Thyroid gland (tissue), 4 donors: ENCODE data around the gene UFC1. TPM values are rescaled to one million over a fixed set of nuclear protein-coding genes. Genes with fewer than 3 reads are reported as not detected.
A peak's percentile ranks its signal among the peaks of the same experiment; 100 is the strongest.

Source experiments
- DNase-seq, 2 donors: peaks; one replicate each; pipeline ENCODE4 v3.0.0-alpha.2; 2019
- H3K27ac ChIP-seq, 3 donors: fragments of 200-600 bp; sonication (generic); 1 replicate in 2 of 3; 2 replicates in 1 of 3; pipeline ENCODE4 v1.5.1; 2016 to 2019; ENCODE audit warnings: mild to moderate bottlenecking in 1 of 3, moderate library complexity in 1 of 3
- H3K27me3 ChIP-seq: fragments of 200-600 bp; sonication (generic); one replicate; pipeline ENCODE4 v1.5.1; 2019
- H3K36me3 ChIP-seq, 2 donors: fragments of 200-600 bp; sonication (generic); one replicate each; pipeline ENCODE4 v1.5.1; 2016 to 2019
- H3K4me1 ChIP-seq, 2 donors: fragments of 200-600 bp; sonication (generic); one replicate each; pipeline ENCODE4 v1.5.1; 2017 to 2019
- H3K4me3 ChIP-seq, 3 donors: fragments of 200-600 bp; sonication (generic); replicated peaks in 1 of 3; 1 replicate in 2 of 3; 2 replicates in 1 of 3; pipeline ENCODE4 v1.5.1; 2016; ENCODE audit warnings: mild to moderate bottlenecking in 1 of 3
- H3K9me3 ChIP-seq: fragments of 200-600 bp; sonication (generic); one replicate; pipeline ENCODE4 v1.5.1; 2017
- CTCF ChIP-seq, 6 experiments: fragments of 200-600 bp in 3 of 6; fragments of 450-650 bp in 3 of 6; sonication (generic) in 3 of 6; IDR thresholded peaks; one replicate each; pipeline ENCODE4 v1.5.1; 2016 to 2019; ENCODE audit warnings: antibody characterized with exemption in 6 of 6, mild to moderate bottlenecking in 2 of 6, inconsistent platforms in 1 of 6, moderate library complexity in 1 of 6
- POLR2A ChIP-seq, 2 donors: fragments of 450-650 bp; IDR thresholded peaks; one replicate each; pipeline ENCODE4 v1.6.1; 2017; ENCODE audit warnings: antibody characterized with exemption in 2 of 2, mild to moderate bottlenecking in 2 of 2, moderate library complexity in 1 of 2
- WGBS, 2 donors: methylation state at CpG; one replicate each; pipeline ENCODE4 v1.1.5; 2017; 5-methylcytosine and 5-hydroxymethylcytosine counted together
- intact Hi-C: fragments of 100-400 bp; cut with DNase I; formaldehyde crosslinking; loops from one replicate; pipeline ENCODE4 v1.15.1; 2023
- total RNA-seq, 4 donors: library from RNA; depleted of rRNA; stranded (reverse); fragments of >200 nt; gene quantifications; one replicate each; pipeline ENCODE4 v1.2.3, GENCODE V29; 2016

The UFC1 gene
- total RNA-seq, 4 donors from 2014 or later: 37.6 to 90.4 (median 62.1) TPM

GRCh38 chr1:161195171-161195570 lies 41.4 kb downstream of the UFC1 start:
- H3K36me3 ChIP-seq: no peaks in the 10 kb centered on the region
- no peaks in the 10 kb centered on the region for H3K9me3 ChIP-seq
- no peaks in the 10 kb centered on the region for H3K27me3 ChIP-seq
- intact Hi-C loops: loop anchor here (10.0 kb wide), 1 partner anchor 190 kb away; no protein-coding TSS in a partner anchor
- H3K4me1 ChIP-seq: peaks cover 4 to 19% of the 10 kb centered on the region in 2 donors
- DNase-seq: no peak
- 76 to 86% methylated on average over 4 of the region's 4 CpGs for WGBS, 2 donors
- no peak overlapping the region for H3K27ac ChIP-seq
- no peak for TF ChIP-seq POLR2A (IDR thresholded peaks at IDR 0.05)
- no peak for TF ChIP-seq CTCF (IDR thresholded peaks at IDR 0.05)
- peak overlapping the region in 1 of 3 donors; percentile 6 for H3K4me3 ChIP-seq

GRCh38 chr1:161196111-161196510 lies 42.3 kb downstream of the UFC1 start:
- no peaks in the 10 kb centered on the region for H3K27me3 ChIP-seq
- no peak for TF ChIP-seq POLR2A (IDR thresholded peaks at IDR 0.05)
- TF ChIP-seq CTCF (IDR thresholded peaks at IDR 0.05): no peak
- no peak for DNase-seq
- intact Hi-C loops: loop anchor here (10.0 kb wide), 1 partner anchor 189 kb away; no protein-coding TSS in a partner anchor
- H3K4me1 ChIP-seq: peaks cover 8 to 28% of the 10 kb centered on the region in 2 donors
- no peaks in the 10 kb centered on the region for H3K36me3 ChIP-seq
- H3K9me3 ChIP-seq: no peaks in the 10 kb centered on the region
- 88 to 96% methylated on average over 6 to 7 of the region's 7 CpGs for WGBS, 2 donors
- peak overlapping the region in 2 of 3 donors; percentile 94 to 96 for H3K27ac ChIP-seq
- H3K4me3 ChIP-seq: peak overlapping the region in 1 of 3 donors; percentile 38

- no peak for TF ChIP-seq CTCF (IDR thresholded peaks at IDR 0.05)
- TF ChIP-seq POLR2A (IDR thresholded peaks at IDR 0.05): no peak
- peak overlapping the region in 2 of 3 donors; percentile 94 to 96 for H3K27ac ChIP-seq
- H3K36me3 ChIP-seq: no peaks in the 10 kb centered on the region
- H3K4me1 ChIP-seq: peaks cover 8 to 35% of the 10 kb centered on the region in 2 donors
- 63 to 72% methylated on average over 20 to 27 of the region's 27 CpGs for WGBS, 2 donors
- no peaks in the 10 kb centered on the region for H3K27me3 ChIP-seq
- no peaks in the 10 kb centered on the region for H3K9me3 ChIP-seq
- DNase-seq: no peak
- peak overlapping the region in 1 of 3 donors; percentile 38 for H3K4me3 ChIP-seq
- intact Hi-C loops: loop anchor here (10.0 kb wide), 1 partner anchor 188 kb away; no protein-coding TSS in a partner anchor
These were observed 43.0 kb downstream of the UFC1 start for GRCh38 chr1:161196521-161197451.

- H3K4me3 ChIP-seq: peak overlapping the region in 1 of 3 donors; percentile 38
- intact Hi-C loops: loop anchor here (10.0 kb wide), 1 partner anchor 187 kb away; no protein-coding TSS in a partner anchor
- no peaks in the 10 kb centered on the region for H3K27me3 ChIP-seq
- peaks cover 8 to 37% of the 10 kb centered on the region in 2 donors for H3K4me1 ChIP-seq
- no peaks in the 10 kb centered on the region for H3K9me3 ChIP-seq
- WGBS, 2 donors: 61 to 73% methylated on average over 6 to 9 of the region's 11 CpGs
- peak overlapping the region; percentile 27 to 96 (median 94) for H3K27ac ChIP-seq
- no peak for DNase-seq
- no peaks in the 10 kb centered on the region for H3K36me3 ChIP-seq
- TF ChIP-seq CTCF (IDR thresholded peaks at IDR 0.05) (no peak), POLR2A (IDR thresholded peaks at IDR 0.05) (no peak)
These were observed 43.9 kb downstream of the UFC1 start for GRCh38 chr1:161197560-161198193.
